Activated CD8-positive, alpha-beta memory T cell treated with anti-CD3 and anti-CD28 coated beads, Interleukin-2, amount 50 U/mL, for 1 hour (primary cell): Measurements from ENCODE around the gene BLOC1S4.
"Not testable (repeated sequence)": the region's sequence is repeated elsewhere in the genome, so short reads cannot be mapped to it uniquely, and the experiment has no call there.

ENCODE experiments used
- DNase-seq: peaks from one replicate; pipeline ENCODE4 v3.0.0-alpha.2; 2020; ENCODE audit errors: extremely low read depth

Gene BLOC1S4

GRCh38 chr4:6716018-6716911 is at the start of gene BLOC1S4:
Gene BLOC1S4, plus strand, starts transcription at chr4:6716174. Its CDS starts 36 bp downstream, at chr4:6716210.
- DNase-seq: peak; percentile 69

DNA sequence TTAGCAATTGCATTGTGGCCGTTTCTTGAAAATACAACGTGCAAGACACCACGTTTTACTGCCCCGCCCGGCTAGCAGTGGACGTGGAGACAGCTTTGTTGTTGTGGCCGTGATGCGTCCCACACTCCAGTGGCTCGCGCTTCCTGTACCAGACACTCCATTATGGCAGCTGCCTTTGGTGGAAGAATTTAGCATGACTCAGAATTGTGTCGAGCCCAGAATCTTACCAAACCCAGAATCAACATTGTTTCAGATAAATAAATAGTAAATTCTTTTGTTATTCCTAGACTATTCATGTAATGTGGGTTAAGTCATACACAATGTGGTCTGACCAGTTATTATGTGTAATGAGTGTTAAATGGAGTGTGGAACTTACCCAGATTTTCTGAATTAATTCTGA is 47.6 kb upstream of the BLOC1S4 start:
- DNase-seq: no peak

DNA sequence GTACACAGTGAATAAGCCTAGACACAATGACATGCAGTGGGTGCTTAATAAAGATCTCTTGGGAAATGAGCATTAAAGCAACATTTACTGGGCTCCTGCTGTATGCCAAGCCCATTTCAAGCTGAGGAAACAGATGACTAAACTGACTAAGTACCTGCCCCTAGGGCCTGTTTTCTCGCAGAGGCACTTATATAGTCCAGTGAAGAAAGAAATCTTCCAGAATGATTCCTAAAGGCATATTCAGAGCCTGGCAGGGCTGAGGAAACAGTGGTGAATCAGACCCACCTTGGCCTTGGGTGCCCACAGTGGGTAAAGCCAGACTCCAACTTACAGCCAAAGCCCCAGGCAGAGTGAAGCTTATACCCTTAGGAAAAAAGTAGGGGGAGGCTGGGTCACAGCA is 44.3 kb upstream of the BLOC1S4 start:
- no peak for DNase-seq

DNA sequence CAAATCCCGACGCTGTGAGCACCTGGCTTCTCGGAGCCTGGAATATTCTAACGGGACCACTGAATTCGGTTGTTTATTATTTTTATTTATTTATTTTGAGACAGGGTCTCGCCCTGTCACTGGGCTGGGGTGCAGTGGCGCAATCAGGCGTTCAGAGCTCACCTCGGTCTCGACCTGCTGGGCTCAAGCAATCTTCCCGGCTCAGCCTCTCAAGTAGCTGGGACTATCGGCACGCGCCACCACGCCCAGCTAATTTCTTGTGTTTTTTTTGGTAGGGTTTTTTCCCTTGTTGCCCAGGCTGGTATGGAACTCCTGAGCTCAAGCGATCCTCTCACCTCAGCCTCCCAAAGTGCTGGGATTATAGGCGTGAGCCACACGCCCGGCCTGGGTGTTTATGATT is 43.8 kb upstream of the BLOC1S4 start:
- DNase-seq: no peak

- not testable (repeated sequence) for DNase-seq
Observed at GRCh38 chr4:6672541-6673190, 43.3 kb upstream of the BLOC1S4 start.

GRCh38 chr4:6673191-6673659 is 42.7 kb upstream of the BLOC1S4 start:
- not testable (repeated sequence) for DNase-seq

- peak; percentile 84 for DNase-seq
Observed at GRCh38 chr4:6673660-6674499, 42.1 kb upstream of the BLOC1S4 start.

DNA sequence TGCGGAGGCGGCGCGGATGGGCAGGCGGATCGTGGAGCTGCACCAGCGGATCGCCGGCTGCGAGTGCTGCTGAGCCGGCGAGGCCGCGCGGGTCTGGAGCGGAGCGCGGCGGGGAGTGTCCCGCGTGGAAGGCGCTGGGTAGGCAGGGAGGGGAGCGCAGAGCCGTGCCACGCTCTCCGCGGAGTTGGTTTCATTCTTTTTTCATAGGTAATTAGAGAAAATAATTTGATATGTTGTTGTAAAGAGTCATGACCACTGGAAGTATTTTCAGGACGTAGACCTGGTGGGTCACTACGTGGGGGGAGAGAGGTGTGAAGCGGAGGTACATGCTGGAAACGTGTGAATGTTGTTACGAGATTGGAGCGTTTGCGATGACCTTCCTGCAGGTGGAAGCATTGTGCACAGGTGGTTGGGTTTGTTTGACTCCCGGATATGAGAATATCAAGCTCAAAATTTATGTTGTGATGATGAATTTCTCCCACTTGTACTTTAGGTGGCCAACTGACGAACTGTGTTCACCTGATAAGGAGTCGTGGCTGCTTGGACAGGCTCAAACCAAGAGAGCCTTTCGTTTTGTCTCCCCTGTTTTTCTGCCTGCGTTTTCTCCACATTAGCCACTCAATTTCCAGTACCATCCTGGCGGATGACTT is 41.3 kb upstream of the BLOC1S4 start:
- DNase-seq: peak; percentile 49

- DNase-seq: no peak
Observed at GRCh38 chr4:6676722-6677558, 39.0 kb upstream of the BLOC1S4 start.

DNA sequence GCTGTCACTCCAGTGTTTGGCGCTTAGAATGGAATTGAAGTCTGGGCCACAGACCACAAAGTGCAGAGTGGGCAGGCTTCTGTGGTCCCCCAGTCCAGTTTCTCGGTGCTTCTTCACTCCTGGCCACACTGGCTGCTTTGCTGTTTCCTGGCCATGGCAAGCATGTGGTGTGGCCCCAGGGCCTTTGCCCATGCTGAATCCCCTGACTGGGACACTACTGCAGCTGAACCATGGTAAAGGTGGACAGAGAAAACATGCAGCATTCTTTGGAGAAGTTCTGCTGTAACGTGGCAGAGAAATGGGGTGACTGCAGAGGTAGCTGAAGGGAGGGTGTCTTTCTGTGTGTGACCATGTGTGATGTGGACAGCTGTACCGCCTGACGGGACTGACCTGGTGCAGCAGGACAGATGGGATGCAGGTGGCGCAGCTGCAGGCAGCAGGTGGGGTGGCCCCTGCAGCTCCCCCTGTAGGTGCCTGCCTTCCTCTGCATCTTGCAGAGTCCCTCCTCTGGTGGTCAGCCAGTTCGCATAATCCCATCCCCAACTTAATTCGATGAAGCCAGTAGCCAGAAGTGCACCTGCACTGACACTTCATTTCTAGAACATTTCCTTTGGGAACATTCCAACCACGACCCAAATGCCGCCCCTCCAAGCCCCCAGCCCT is 35.5 kb upstream of the BLOC1S4 start:
- no peak for DNase-seq

DNA sequence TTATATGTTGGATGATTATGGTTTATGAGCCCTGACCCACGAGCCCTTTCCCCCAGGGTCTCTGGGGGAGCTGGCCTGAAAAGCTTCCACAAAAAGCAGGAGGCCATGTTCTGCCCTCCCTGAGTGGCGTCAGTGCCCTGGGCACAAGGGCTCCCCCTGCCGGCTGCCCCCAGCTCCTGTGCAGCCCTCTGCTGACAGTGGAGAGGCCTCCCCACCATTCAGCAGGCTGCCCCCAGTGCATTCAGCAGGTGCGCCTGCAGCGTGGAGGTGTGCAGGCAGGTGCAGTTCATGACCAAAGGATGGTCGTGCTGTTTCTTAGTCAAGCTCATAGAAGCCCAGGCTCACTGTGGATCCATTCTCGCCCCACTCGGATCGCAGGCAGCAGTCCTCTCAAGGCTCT is 34.8 kb upstream of the BLOC1S4 start:
- no peak for DNase-seq

DNA sequence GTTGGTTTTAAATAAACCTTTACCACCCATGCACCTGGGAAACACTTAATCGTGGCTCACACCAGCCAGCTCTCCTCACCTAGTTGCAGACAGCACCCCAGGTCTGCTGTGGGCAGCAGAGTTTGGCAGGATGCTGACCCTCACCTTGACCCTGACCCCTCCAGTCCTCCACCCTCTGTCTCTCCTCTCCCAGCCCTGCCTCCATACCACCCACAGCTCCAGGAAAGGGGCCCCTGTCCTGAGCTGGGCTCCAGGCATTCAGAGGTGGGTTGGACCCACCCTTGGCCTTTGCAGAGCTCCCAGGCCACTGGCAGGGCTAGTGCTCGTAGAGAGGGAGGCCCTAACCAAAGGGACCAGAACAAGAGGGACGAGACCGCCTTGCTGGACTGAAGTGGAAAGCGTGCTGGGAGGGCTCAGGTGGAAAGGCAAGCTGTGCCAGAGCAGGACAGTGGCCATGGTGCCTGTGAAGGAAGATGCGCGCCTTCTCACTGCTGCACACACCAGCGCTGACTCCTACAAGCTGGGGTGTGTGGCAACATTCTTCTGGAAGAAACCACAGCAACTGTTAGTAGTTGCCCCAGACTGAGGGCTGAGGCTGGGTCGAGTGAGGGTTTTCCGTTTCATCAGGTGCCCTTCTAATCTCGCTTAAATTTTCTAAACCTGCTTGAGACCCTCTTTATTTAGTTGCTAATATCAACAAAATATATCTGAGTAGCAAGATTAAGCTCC is 32.9 kb upstream of the BLOC1S4 start:
- DNase-seq: no peak

DNA sequence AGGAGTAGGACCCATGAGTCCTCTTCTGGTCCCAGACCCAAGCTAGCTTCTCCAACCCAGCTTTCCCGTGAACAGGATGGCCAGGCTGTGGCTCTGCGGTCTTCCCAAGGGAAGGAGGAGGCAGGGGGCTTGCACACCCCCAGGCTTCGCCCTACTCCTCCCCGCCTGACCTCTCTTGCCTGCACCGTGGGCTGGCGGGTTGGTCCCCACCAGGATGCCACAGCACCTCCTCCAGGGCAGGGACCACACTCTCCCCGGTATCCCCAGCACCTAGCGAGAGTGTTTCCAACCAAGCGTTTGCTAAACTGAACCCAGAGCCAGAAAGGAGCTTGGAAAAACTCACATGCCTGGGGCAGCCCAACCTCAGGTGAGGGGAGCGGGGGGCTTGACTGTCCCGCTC is 31.3 kb upstream of the BLOC1S4 start:
- DNase-seq: no peak

- no peak for DNase-seq
Observed at GRCh38 chr4:6686104-6686787, 29.7 kb upstream of the BLOC1S4 start.

GRCh38 chr4:6687947-6688878 is 27.8 kb upstream of the BLOC1S4 start:
- DNase-seq: no peak

- DNase-seq: peak; percentile 58
Observed at GRCh38 chr4:6688879-6689505, 27.0 kb upstream of the BLOC1S4 start.

DNA sequence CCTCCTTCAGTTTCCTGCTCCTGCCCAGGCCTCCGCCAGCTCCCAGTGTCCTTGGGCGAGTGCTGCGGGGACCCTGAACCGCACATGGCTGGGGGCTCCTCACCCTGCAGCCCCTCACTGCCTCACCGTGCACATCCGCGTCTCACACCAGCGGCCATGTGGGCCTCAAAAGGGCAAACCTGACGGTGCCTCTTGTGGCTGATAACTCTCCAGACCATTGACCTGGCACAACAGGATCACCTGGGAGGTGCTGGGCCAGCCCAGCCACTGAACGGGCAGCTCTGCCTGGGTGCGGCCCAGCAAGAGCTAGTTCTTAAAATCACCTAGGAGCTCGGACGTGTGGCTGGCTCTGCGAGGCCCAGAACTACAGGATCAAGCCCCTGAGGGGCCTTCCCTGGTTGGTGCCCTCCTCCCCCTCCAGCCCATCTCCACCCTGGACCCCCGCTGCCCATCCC is 26.4 kb upstream of the BLOC1S4 start:
- no peak for DNase-seq
